Testis (tissue), 3 donors: ENCODE measurements around the gene RPL32. TPM values are rescaled to one million over a fixed set of nuclear protein-coding genes. Genes with fewer than 3 reads are reported as not detected.

Experiments used
- DNase-seq: peaks from one replicate; pipeline ENCODE4 v3.0.0-alpha.2; 2019
- H3K27ac ChIP-seq, 2 donors: fragments of 200-600 bp; sonication (generic); one replicate each; pipeline ENCODE4 v1.5.1; 2019
- H3K27me3 ChIP-seq: fragments of 200-600 bp; sonication (generic); one replicate; pipeline ENCODE4 v1.5.1; 2019
- H3K36me3 ChIP-seq: fragments of 200-600 bp; sonication (generic); one replicate; pipeline ENCODE4 v1.5.1; 2017; ENCODE audit warnings: low read depth; ENCODE audit errors: missing control alignments
- H3K4me1 ChIP-seq: fragments of 200-600 bp; sonication (generic); one replicate; pipeline ENCODE4 v1.5.1; 2019
- H3K4me3 ChIP-seq, 2 donors: fragments of 200-600 bp; sonication (generic); one replicate each; pipeline ENCODE4 v1.5.1; 2017 to 2019
- H3K9me3 ChIP-seq: fragments of 200-600 bp; sonication (generic); one replicate; pipeline ENCODE4 v1.5.1; 2017
- CTCF ChIP-seq, 3 experiments: fragments of 450-650 bp in 2 of 3; fragments of 200-600 bp in 1 of 3; sonication (generic) in 1 of 3; IDR thresholded peaks; one replicate each; pipeline ENCODE4 v1.5.1; 2016 to 2019; ENCODE audit warnings: antibody characterized with exemption in 3 of 3, mild to moderate bottlenecking in 2 of 3, moderate library complexity in 1 of 3
- POLR2A ChIP-seq: fragments of 450-650 bp; IDR thresholded peaks from one replicate; pipeline ENCODE4 v1.6.1; 2017; ENCODE audit warnings: antibody characterized with exemption, mild to moderate bottlenecking, moderate library complexity
- WGBS, 2 donors: methylation state at CpG; one replicate each; pipeline ENCODE4 v1.1.5; 2018; 5-methylcytosine and 5-hydroxymethylcytosine counted together
- intact Hi-C: fragments of 100-400 bp; cut with DNase I; formaldehyde crosslinking; loops from one replicate; pipeline ENCODE4 v1.15.1; 2023; ENCODE audit warnings: low total_unique reads
- polyA plus RNA-seq: library from polyadenylated mRNA; stranded (reverse); fragments of 350-450 nt; fragmentation: Illumina TruSeq; extraction: RNeasy Lipid Tissue Mini Kit (QIAGEN cat#74804); gene quantifications from one replicate; pipeline ENCODE4 v1.2.3, GENCODE V29; 2014; ENCODE audit warnings: low read depth, low replicate concordance; ENCODE audit not compliant: insufficient read depth
- total RNA-seq, 2 donors: library from RNA; depleted of rRNA; stranded (reverse); fragments of >200 nt; gene quantifications; one replicate each; pipeline ENCODE4 v1.2.3, GENCODE V29; 2016

Gene RPL32
- total and polyA plus RNA-seq, 3 donors from 2014 or later: 435 to 1,578 (median 713) TPM

- no peak for TF ChIP-seq POLR2A
- TF ChIP-seq CTCF (IDR thresholded peaks at IDR 0.05): no peak
- Histone ChIP-seq H3K4me1 (peaks cover 12% of the 10 kb centered on the region), H3K9me3 (no peaks in the 10 kb centered on the region), H3K27me3 (no peaks in the 10 kb centered on the region), H3K27ac (no peak overlapping the region), H3K36me3 (no peaks in the 10 kb centered on the region), H3K4me3 (no peak overlapping the region)
- intact Hi-C loops: loop anchor here (10.0 kb wide), 1 partner anchor 113 kb away; no protein-coding TSS in a partner anchor
- no peak for DNase-seq
- WGBS, 2 donors: 83% methylated on average over 12 of the region's 12 CpGs
These were observed 30.1 kb upstream of the RPL32 start for GRCh38 chr3:12871404-12871983.

GRCh38 chr3:12870942-12871341, 29.6 kb upstream of the RPL32 start:
- Histone ChIP-seq H3K27me3 (no peaks in the 10 kb centered on the region), H3K36me3 (no peaks in the 10 kb centered on the region), H3K4me1 (peaks cover 8% of the 10 kb centered on the region), H3K27ac (no peak overlapping the region), H3K9me3 (no peaks in the 10 kb centered on the region), H3K4me3 (no peak overlapping the region)
- TF ChIP-seq CTCF (IDR thresholded peaks at IDR 0.05) (no peak), POLR2A (no peak)
- intact Hi-C loops: loop anchor here (10.0 kb wide), 1 partner anchor 114 kb away; no protein-coding TSS in a partner anchor
- DNase-seq: no peak
- 76 to 92% methylated on average over 7 to 9 of the region's 9 CpGs for WGBS, 2 donors

GRCh38 chr3:12869035-12869621, 27.8 kb upstream of the RPL32 start:
- Histone ChIP-seq H3K27ac (no peak overlapping the region), H3K4me3 (peak overlapping the region; percentile 34 to 56), H3K27me3 (no peaks in the 10 kb centered on the region), H3K36me3 (no peaks in the 10 kb centered on the region), H3K9me3 (no peaks in the 10 kb centered on the region), H3K4me1 (peaks cover 8% of the 10 kb centered on the region)
- 18 to 28% methylated on average over 3 to 17 of the region's 28 CpGs for WGBS, 2 donors
- intact Hi-C loops: no loop called here
- DNase-seq: peak; percentile 81
- no peak for TF ChIP-seq CTCF (IDR thresholded peaks at IDR 0.05)

- WGBS, 2 donors: 25 to 43% methylated on average over 35 to 45 of the region's 45 CpGs
- Histone ChIP-seq H3K4me3 (peak overlapping the region; percentile 34 to 56), H3K36me3 (no peaks in the 10 kb centered on the region), H3K27me3 (no peaks in the 10 kb centered on the region), H3K27ac (no peak overlapping the region), H3K4me1 (peaks cover 8% of the 10 kb centered on the region), H3K9me3 (no peaks in the 10 kb centered on the region)
- peak; percentile 91 for DNase-seq
- TF ChIP-seq CTCF (IDR thresholded peaks at IDR 0.05) (peak; percentile 71 to 80 (median 77)), POLR2A (no peak)
- intact Hi-C loops: no loop called here
These were observed 27.0 kb upstream of the RPL32 start for GRCh38 chr3:12868039-12869034.
